GM23248 (cell line): Measurements from ENCODE around the gene SEZ6L. TPM values are rescaled to one million over a fixed set of nuclear protein-coding genes. Genes with fewer than 3 reads are reported as not detected.

Source experiments
- DNase-seq: peaks from one replicate; pipeline ENCODE4 v3.0.0-alpha.2; 2015
- H2AFZ ChIP-seq: fragments of 200-600 bp; sonication (generic); 2 replicates; pipeline ENCODE4 v1.6.1; 2016; ENCODE audit warnings: antibody characterized with exemption
- H3F3A ChIP-seq: fragments of 200-600 bp; sonication (generic); 2 replicates; pipeline ENCODE4 v1.6.1; 2016; ENCODE audit warnings: mild to moderate bottlenecking, antibody characterized with exemption, mixed run types; ENCODE audit not compliant: insufficient read depth
- H3K27ac ChIP-seq: fragments of 200-600 bp; sonication (generic); 2 replicates; pipeline ENCODE4 v1.5.1; 2016; ENCODE audit warnings: mild to moderate bottlenecking
- H3K27me3 ChIP-seq: fragments of 200-600 bp; sonication (generic); replicated peaks from 2 replicates; pipeline ENCODE4 v1.6.1; 2016; ENCODE audit warnings: mild to moderate bottlenecking; ENCODE audit not compliant: insufficient read depth
- H3K36me3 ChIP-seq: fragments of 200-600 bp; sonication (generic); 2 replicates; pipeline ENCODE4 v1.6.1; 2016; ENCODE audit warnings: low read depth, mild to moderate bottlenecking
- H3K4me1 ChIP-seq: fragments of 200-600 bp; sonication (generic); 2 replicates; pipeline ENCODE4 v1.6.1; 2016; ENCODE audit warnings: mild to moderate bottlenecking; ENCODE audit not compliant: insufficient read depth
- H3K4me2 ChIP-seq: fragments of 200-600 bp; sonication (generic); one replicate; pipeline ENCODE4 v1.6.1; 2016; ENCODE audit warnings: mild to moderate bottlenecking; ENCODE audit not compliant: unreplicated experiment
- H3K4me3 ChIP-seq: fragments of 200-600 bp; sonication (generic); 2 replicates; pipeline ENCODE4 v1.5.1; 2016; ENCODE audit warnings: mild to moderate bottlenecking
- H3K79me2 ChIP-seq: fragments of 200-600 bp; sonication (generic); 2 replicates; pipeline ENCODE4 v1.6.1; 2016; ENCODE audit warnings: mild to moderate bottlenecking; ENCODE audit not compliant: insufficient read depth
- H3K9ac ChIP-seq: fragments of 200-600 bp; sonication (generic); 2 replicates; pipeline ENCODE4 v1.6.1; 2016; ENCODE audit warnings: mild to moderate bottlenecking
- H3K9me2 ChIP-seq: fragments of 200-600 bp; sonication (generic); 2 replicates; pipeline ENCODE4 v1.6.1; 2016; ENCODE audit warnings: mixed run types, mild to moderate bottlenecking, moderate library complexity; ENCODE audit not compliant: insufficient read depth
- H3K9me3 ChIP-seq: fragments of 200-600 bp; sonication (generic); one replicate; pipeline ENCODE4 v1.6.1; 2017; ENCODE audit warnings: low read depth
- H4K20me1 ChIP-seq: fragments of 200-600 bp; sonication (generic); 2 replicates; pipeline ENCODE4 v1.6.0; 2016; ENCODE audit not compliant: insufficient read depth
- EZH2 ChIP-seq: fragments of 200-600 bp; sonication (generic); IDR thresholded peaks from 2 replicates; pipeline ENCODE4 v1.6.1; 2018; ENCODE audit warnings: antibody characterized with exemption, mild to moderate bottlenecking; ENCODE audit not compliant: insufficient read depth, poor library complexity, severe bottlenecking
- EZH2phosphoT487 ChIP-seq: fragments of 200-600 bp; sonication (generic); IDR thresholded peaks from 2 replicates; pipeline ENCODE4 v1.6.1; 2018; ENCODE audit warnings: antibody characterized with exemption, moderate library complexity, mild to moderate bottlenecking, low read depth; ENCODE audit not compliant: insufficient read depth
- WGBS, 2 experiments: methylation state at CpG; one replicate each; pipeline ENCODE4 v1.1.6; 2015 to 2017; ENCODE audit warnings: low lambda C conversion rate in 2 of 2, low coverage in 1 of 2; ENCODE audit errors: missing lambda C conversion rate in 2 of 2; 5-methylcytosine and 5-hydroxymethylcytosine counted together
- in situ Hi-C: fragments of 300-500 bp; cut with MboI; formaldehyde crosslinking; loops from 2 replicates; pipeline ENCODE4 v1.15.0; 2020
- polyA plus RNA-seq: library from polyadenylated mRNA; unstranded; fragments of >200 nt; fragmentation: Nextera tagmentation; extraction: Ambion mirVana; gene quantifications from 2 replicates; pipeline ENCODE4 v1.2.1, GENCODE V29; 2016
- total RNA-seq: library from RNA; depleted of rRNA; stranded (reverse); fragments of >200 nt; shearing (Covaris generic); gene quantifications from 2 replicates; pipeline ENCODE4 v1.2.3, GENCODE V29; 2014

The SEZ6L gene
- total and polyA plus RNA-seq, 2 experiments from 2014 or later: under 0.01 to 0.18 TPM

- no peak overlapping the region for H2AFZ ChIP-seq
- WGBS, 2 experiments: 44 to 46% methylated on average over 9 of the region's 9 CpGs
- no peak overlapping the region for H3K4me2 ChIP-seq
- H3F3A ChIP-seq: no peaks in the 10 kb centered on the region
- H3K79me2 ChIP-seq: no peaks in the 10 kb centered on the region
- H3K9me3 ChIP-seq: no peaks in the 10 kb centered on the region
- H3K9ac ChIP-seq: no peak overlapping the region
- no peaks in the 10 kb centered on the region for H3K36me3 ChIP-seq
- TF ChIP-seq EZH2phosphoT487 (no peak), EZH2 (no peak)
- DNase-seq: no peak
- H3K4me1 ChIP-seq: no peaks in the 10 kb centered on the region
- peaks cover 36% of the 10 kb centered on the region for H3K27me3 ChIP-seq
- H4K20me1 ChIP-seq: no peaks in the 10 kb centered on the region
- no peaks in the 10 kb centered on the region for H3K9me2 ChIP-seq
- H3K27ac ChIP-seq: no peak overlapping the region
- no peak overlapping the region for H3K4me3 ChIP-seq
- in situ Hi-C loops: no loop called here
Measured at GRCh38 chr22:26298605-26299310, 129.5 kb downstream of the SEZ6L start.

DNA sequence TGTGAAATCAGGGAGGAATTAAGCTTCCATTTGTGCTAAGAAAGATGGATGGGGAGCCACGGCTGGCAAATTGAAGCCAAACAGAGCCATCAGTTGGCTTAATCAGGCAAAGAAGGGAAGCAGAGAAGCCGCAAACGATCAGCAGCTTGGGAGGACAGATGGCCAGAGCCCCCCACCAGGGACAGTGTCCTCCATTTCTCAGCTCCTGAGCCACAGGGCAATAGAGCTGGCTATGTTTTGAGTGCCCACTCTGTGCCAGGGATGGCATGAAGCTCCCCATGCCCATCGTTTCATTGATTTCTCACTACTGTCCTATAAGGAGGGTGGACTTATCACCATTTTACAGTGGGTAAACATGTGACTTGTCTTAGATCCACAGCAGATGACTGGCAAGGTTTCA is 133.5 kb downstream of the SEZ6L start:
- no peak overlapping the region for H3K9ac ChIP-seq
- H3K9me3 ChIP-seq: no peaks in the 10 kb centered on the region
- no peaks in the 10 kb centered on the region for H3K79me2 ChIP-seq
- no peaks in the 10 kb centered on the region for H3K9me2 ChIP-seq
- no peak overlapping the region for H3K27ac ChIP-seq
- H4K20me1 ChIP-seq: no peaks in the 10 kb centered on the region
- DNase-seq: no peak
- in situ Hi-C loops: loop anchor here (25.0 kb wide), 1 partner anchor 90 kb away; no protein-coding TSS in a partner anchor
- no peak overlapping the region for H3K4me2 ChIP-seq
- no peaks in the 10 kb centered on the region for H3K4me1 ChIP-seq
- no peaks in the 10 kb centered on the region for H3K36me3 ChIP-seq
- H3K4me3 ChIP-seq: no peak overlapping the region
- no peaks in the 10 kb centered on the region for H3F3A ChIP-seq
- H2AFZ ChIP-seq: no peak overlapping the region
- peaks cover 44% of the 10 kb centered on the region for H3K27me3 ChIP-seq
- TF ChIP-seq EZH2phosphoT487 (no peak), EZH2 (no peak)
- WGBS, 2 experiments: 37 to 42% methylated on average over 4 of the region's 4 CpGs

DNA sequence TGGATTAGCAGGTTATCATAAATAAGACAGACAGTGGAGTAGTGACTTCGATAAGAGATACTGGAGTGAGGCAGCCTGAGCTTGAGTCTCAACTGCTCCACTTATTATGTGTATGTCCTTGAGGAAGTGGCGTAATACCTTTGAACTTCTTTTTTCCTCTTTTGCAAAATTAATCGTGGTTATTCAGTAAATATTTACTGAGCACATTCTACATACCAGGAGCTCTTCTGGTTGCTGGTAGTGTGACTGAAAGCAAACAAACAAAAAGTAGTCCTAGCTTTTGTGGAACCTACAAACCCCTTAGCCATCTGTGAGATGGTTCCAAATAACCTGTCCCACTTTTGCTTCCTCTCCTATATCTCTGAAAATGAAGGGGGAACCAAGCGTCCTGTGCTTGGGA is 134.2 kb downstream of the SEZ6L start:
- no peak for TF ChIP-seq EZH2phosphoT487
- TF ChIP-seq EZH2: no peak
- Histone ChIP-seq H3K27me3 (peaks cover 45% of the 10 kb centered on the region), H3K4me2 (no peak overlapping the region), H3K9ac (no peak overlapping the region), H2AFZ (no peak overlapping the region), H3F3A (no peaks in the 10 kb centered on the region), H3K27ac (no peak overlapping the region), H3K36me3 (no peaks in the 10 kb centered on the region), H3K4me1 (no peaks in the 10 kb centered on the region), H3K9me3 (no peaks in the 10 kb centered on the region), H3K9me2 (no peaks in the 10 kb centered on the region), H4K20me1 (no peaks in the 10 kb centered on the region), H3K79me2 (no peaks in the 10 kb centered on the region), H3K4me3 (no peak overlapping the region)
- DNase-seq: no peak
- in situ Hi-C loops: loop anchor here (25.0 kb wide), 1 partner anchor 91 kb away; no protein-coding TSS in a partner anchor
- 6% methylated on average over 4 of the region's 4 CpGs for WGBS, 2 experiments

DNA sequence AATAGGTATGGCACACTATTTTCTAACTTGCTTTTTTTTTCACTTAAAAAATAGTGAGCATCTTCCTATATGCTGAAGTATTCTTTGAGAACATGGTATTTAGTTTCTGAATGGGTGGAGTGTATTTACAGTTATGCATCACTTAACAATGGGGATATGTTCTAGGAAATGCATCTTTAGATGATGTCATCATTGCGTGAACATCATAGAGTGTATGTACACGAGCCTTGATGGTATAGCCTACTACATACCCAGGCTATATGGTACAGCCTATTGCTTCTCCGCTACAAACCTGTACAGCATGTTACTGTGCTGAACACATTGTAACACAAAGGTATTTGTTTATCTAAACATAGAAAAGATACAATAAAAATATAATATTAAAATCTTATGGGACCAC is 135.5 kb downstream of the SEZ6L start:
- Histone ChIP-seq H3K36me3 (no peaks in the 10 kb centered on the region), H3K27me3 (peaks cover 42% of the 10 kb centered on the region), H3K9ac (no peak overlapping the region), H3F3A (no peaks in the 10 kb centered on the region), H3K79me2 (no peaks in the 10 kb centered on the region), H3K4me1 (no peaks in the 10 kb centered on the region), H3K9me2 (no peaks in the 10 kb centered on the region), H2AFZ (no peak overlapping the region), H3K27ac (no peak overlapping the region), H3K4me3 (no peak overlapping the region), H4K20me1 (no peaks in the 10 kb centered on the region), H3K9me3 (no peaks in the 10 kb centered on the region), H3K4me2 (no peak overlapping the region)
- no peak for DNase-seq
- WGBS, 2 experiments: 33 to 39% methylated on average over 3 of the region's 3 CpGs
- no peak for TF ChIP-seq EZH2
- TF ChIP-seq EZH2phosphoT487: no peak
- in situ Hi-C loops: loop anchor here (25.0 kb wide), 1 partner anchor 92 kb away; no protein-coding TSS in a partner anchor
